ENCODE measurements around the gene PICALM. TPM values are rescaled to one million over a fixed set of nuclear protein-coding genes. Genes with fewer than 3 reads are reported as not detected.

Gene PICALM
- total RNA-seq, 1 donor from 2014 or later: 150 TPM

- H3K9me3 Mint-ChIP-seq: peaks cover 8% of the 10 kb centered on the region
- peaks cover 29% of the 10 kb centered on the region for H3K4me1 Mint-ChIP-seq
- peaks cover 6% of the 10 kb centered on the region for H3K36me3 Mint-ChIP-seq
- H3K27ac Mint-ChIP-seq: no peak overlapping the region
- TF ChIP-seq CTCF (IDR thresholded peaks at IDR 0.05; ENCODE audit: unreplicated experiment): no peak
- H3K27me3 Mint-ChIP-seq (ENCODE audit: low read depth): no peaks in the 10 kb centered on the region
- DNase-seq (ENCODE audit: low spot score in 2 of 2, unreplicated experiment in 2 of 2): no peak
- no peak overlapping the region for H3K4me3 Mint-ChIP-seq
Measured at GRCh38 chr11:86056351-86056854, 12.5 kb downstream of the PICALM start.

GRCh38 chr11:86052693-86053641, 15.9 kb downstream of the PICALM start:
- Mint-ChIP-seq H3K36me3 (peaks cover 6% of the 10 kb centered on the region), H3K9me3 (peaks cover 4% of the 10 kb centered on the region), H3K4me1 (peaks cover 28% of the 10 kb centered on the region), H3K27ac (peak overlapping the region; percentile 1), H3K4me3 (no peak overlapping the region), H3K27me3 (ENCODE audit: low read depth) (no peaks in the 10 kb centered on the region)
- DNase-seq (ENCODE audit: low spot score in 2 of 2, unreplicated experiment in 2 of 2): no peak
- no peak for TF ChIP-seq CTCF (IDR thresholded peaks at IDR 0.05; ENCODE audit: unreplicated experiment)

- H3K4me1 Mint-ChIP-seq: peaks cover 28% of the 10 kb centered on the region
- peak overlapping the region; percentile 5 for H3K27ac Mint-ChIP-seq
- H3K36me3 Mint-ChIP-seq: no peaks in the 10 kb centered on the region
- no peak for TF ChIP-seq CTCF (IDR thresholded peaks at IDR 0.05; ENCODE audit: unreplicated experiment)
- H3K4me3 Mint-ChIP-seq: no peak overlapping the region
- no peak for DNase-seq (ENCODE audit: low spot score in 2 of 2, unreplicated experiment in 2 of 2)
- H3K27me3 Mint-ChIP-seq (ENCODE audit: low read depth): no peaks in the 10 kb centered on the region
- H3K9me3 Mint-ChIP-seq: no peaks in the 10 kb centered on the region
Measured at GRCh38 chr11:86050196-86050709, 18.6 kb downstream of the PICALM start.

DNA sequence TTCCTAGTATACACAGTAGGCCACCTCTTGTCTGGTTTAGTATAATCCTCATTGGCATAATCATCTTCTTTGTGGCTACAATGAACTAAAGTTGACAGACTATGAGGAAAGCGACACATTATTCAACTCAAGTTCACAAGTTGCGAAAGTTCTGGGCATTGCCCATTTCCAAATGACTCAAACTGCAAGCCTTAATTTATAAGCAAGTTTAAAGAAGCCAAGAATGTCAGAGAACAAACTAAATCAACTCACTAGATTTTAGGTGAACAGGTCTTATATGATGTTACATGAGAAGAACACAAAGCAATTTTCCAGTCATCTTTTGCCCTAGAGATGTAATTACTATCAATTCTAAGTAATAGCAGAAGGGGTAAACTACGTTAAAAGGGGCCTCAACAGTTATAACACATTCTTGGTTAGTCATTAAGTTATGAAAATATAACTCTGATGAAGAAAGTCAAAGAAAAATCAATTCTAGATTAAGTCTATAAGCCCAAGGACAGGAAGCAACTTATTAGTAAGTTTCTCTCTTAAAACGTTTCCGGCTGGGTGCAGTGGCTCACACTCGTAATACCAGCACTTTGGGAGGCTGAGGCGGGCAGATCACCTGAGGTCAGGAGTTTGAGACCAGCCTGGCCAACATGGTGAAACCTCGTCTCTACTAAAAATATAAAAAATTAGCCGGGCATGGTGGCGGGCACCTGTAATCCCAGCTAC, 21.5 kb downstream of the PICALM start:
- H3K27me3 Mint-ChIP-seq (ENCODE audit: low read depth): no peaks in the 10 kb centered on the region
- H3K9me3 Mint-ChIP-seq: no peaks in the 10 kb centered on the region
- H3K27ac Mint-ChIP-seq: no peak overlapping the region
- no peak for DNase-seq (ENCODE audit: low spot score in 2 of 2, unreplicated experiment in 2 of 2)
- no peak overlapping the region for H3K4me3 Mint-ChIP-seq
- H3K4me1 Mint-ChIP-seq: peaks cover 27% of the 10 kb centered on the region
- TF ChIP-seq CTCF (IDR thresholded peaks at IDR 0.05; ENCODE audit: unreplicated experiment): no peak
- no peaks in the 10 kb centered on the region for H3K36me3 Mint-ChIP-seq

- Mint-ChIP-seq H3K4me3 (no peak overlapping the region), H3K9me3 (no peaks in the 10 kb centered on the region), H3K27ac (no peak overlapping the region), H3K4me1 (peaks cover 33% of the 10 kb centered on the region), H3K27me3 (ENCODE audit: low read depth) (no peaks in the 10 kb centered on the region), H3K36me3 (no peaks in the 10 kb centered on the region)
- TF ChIP-seq CTCF (IDR thresholded peaks at IDR 0.05; ENCODE audit: unreplicated experiment): no peak
- no peak for DNase-seq (ENCODE audit: low spot score in 2 of 2, unreplicated experiment in 2 of 2)
Measured at GRCh38 chr11:86046116-86046515, 22.8 kb downstream of the PICALM start.

Data from mesothelial cell of epicardium (in vitro differentiated cells).